ENCODE data around the gene HPS6.

Gene HPS6

DNA sequence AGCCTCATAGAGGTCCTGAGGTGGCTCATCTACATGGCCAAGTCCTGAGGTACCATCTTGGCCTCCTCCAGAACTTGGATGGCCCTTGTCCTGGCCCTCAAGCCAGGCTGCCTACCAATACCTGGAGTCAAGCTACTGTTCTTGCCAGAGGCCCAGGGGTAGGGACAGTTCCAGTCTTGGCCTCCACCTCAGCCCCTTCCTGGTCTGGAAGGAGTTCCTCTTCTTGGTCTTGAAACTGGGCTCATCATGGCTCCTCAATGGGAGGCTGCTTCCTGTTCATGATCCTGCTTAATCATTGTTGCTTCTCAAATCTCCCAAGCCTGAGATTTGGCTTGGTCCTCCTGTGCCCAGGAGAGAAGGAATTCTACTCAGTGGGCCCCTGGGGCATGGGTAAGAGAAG is 3.9 kb downstream of the HPS6 start:
- no peak for DNase-seq

DNA sequence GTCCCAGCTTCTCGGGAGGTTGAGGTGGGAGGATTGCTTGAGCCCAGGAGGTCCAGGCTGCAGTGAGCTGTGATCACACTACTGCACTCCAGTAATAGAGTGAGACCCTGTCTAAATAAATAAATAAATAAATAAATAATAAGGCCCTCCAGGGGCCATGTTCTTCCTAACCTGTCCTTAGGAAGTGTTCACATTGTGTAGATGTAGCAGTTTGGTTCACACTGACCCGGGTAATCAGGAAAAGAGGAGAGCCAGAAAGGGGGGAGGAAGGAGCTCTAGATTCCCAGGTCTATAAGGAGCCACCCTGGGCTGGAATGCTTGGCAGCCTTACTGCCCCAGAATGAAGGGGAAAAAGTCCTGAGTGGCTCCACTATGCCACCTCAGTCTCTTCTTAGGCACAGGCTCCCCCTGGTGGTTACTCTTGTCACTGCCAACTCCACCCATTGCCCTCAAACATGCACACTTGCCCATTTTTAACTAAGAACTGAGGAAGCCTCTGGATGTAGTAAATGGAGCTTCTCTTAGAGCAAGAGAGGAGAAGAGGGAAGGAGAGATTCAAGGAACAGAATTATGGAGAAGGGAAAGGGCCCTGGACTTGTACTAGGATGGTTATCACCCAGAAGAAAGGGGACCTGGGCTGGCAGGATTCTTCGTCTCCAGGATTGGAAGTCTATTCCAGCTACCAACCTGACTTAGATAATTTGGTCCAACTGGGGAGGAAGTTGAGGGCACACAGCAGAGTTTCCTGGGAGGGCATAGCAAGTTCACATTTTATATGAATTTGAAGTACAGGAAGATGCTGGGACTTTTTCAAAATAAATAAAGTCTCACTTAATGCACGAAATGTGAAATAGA is 7.8 kb downstream of the HPS6 start:
- DNase-seq = peak; percentile 38 to 72 (median 65)

- DNase-seq = no peak
Measured at GRCh38 chr10:102083541-102083940, 18.4 kb downstream of the HPS6 start.

GRCh38 chr10:102085336-102085735 is 20.2 kb downstream of the HPS6 start:
- DNase-seq = no peak

- DNase-seq = no peak
Measured at GRCh38 chr10:102086196-102086595, 21.0 kb downstream of the HPS6 start.

DNA sequence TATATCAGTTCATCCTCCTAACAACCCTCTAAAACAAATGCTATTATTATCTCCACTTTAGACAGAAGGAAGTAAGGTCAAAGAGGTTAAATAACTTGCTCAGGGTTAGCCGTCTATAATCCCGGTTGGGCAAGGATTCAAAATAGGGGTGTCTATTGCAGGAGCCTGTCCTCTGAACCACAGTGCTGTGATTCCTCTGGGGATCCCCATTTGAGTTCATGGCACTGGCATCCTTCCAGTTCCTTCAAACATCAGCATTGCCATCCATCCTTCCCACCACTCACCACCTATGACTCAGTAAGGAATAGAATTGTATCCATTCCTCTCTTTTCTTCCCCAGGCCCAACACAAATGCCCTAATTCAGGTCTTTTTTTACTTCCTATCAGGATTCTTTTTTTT is 25.6 kb downstream of the HPS6 start:
- DNase-seq = no peak

DNA sequence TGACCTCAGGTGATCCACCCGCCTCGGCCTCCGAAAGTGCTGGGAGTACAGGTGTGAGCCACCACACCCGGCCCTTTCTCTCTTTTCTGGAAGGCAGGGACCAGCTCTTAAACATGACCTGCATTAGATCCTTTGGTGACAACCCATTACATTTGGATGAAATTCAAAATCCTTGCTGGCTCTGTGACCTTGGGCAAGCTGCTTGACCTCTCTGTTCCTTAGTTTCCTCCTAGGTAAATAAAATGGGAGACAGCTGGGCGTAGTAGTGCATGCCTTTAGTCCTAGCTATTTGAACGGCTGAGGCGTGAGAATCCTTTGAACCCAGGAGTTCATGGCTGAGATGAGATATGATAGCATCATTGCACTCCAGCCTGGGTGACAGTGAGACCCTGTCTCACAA is 31.3 kb downstream of the HPS6 start:
- no peak for DNase-seq

DNA sequence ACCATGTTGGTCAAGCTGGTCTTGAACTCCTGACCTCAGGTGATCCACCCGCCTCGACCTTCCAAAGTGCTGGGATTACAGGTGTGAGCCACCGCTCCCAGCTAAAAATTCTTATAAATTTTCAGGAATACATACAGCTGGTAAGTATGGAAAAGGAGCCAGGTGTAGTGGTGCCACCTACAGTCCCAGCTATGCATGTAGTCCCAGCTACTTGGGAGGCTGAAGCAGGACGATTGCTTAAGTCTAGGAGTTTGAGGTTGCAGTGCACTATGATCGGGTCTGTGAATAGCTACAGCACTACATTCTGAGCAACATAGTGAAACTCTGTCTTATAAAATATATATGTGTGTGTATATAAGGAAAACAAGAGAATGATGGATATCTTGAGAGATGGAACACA is 36.0 kb downstream of the HPS6 start:
- DNase-seq = no peak

GRCh38 chr10:102102421-102102820 is 37.3 kb downstream of the HPS6 start:
- no peak for DNase-seq

- no peak for DNase-seq
Measured at GRCh38 chr10:102106998-102107397, 41.8 kb downstream of the HPS6 start.

- no peak for DNase-seq
Measured at GRCh38 chr10:102109166-102110116, 44.3 kb downstream of the HPS6 start.

DNA sequence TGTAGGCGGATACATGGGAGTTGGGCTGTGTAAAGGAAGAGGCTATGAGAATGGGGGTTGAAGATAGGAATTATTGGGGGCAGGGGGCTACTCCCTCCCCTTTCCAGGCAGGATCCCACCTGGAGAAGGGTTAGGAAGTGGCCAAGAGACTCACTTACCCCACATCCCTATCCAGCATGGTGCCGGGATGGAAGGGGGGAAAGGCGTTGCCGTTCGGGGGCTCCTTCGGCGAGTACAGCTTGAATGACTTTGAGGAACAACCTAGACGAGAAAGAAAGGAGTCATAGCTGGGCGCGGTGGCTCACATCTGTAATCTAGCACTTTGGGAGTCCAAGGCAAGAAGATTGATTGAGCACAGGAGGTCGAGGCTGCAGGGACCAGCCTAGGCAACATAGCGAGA is 46.1 kb downstream of the HPS6 start:
- DNase-seq = no peak

GRCh38 chr10:102112210-102112817 is 47.2 kb downstream of the HPS6 start:
- DNase-seq = no peak

DNA sequence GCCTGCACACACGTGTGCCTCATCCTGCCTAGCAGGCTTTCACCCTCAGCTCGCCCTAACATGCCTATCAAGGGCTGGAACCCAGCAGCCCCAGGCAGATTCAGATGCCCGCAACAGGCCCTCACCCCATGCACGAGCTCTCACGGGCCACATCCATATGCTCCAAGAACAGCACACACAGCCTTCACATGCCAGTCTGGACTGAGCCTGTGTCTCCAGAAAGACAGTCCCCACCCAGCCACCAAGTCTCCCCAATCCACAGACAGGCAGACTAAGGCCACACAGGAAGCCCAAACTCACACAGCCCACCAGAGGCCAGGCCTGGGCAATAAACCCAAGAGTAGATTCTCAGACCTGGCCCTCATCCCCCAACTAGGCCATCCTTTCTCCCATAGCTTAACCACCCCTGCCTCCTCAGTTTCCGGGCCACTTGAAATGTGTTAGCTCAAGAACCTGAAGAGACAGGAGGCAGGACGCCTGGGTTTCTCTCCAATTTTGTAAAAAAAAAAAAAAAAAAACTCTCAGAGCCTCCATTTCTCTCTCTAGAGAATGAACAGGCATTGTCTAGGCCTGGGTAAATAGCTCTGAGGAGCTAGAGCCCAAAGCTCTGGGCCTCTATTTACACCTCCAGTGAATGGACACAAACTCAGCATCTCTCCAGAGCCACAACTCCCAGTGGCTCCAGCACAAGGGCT is 48.3 kb downstream of the HPS6 start:
- peak in 1 of 5 experiments; percentile 37 for DNase-seq

- no peak for DNase-seq
Measured at GRCh38 chr10:102113956-102114857, 49.1 kb downstream of the HPS6 start.

DNA sequence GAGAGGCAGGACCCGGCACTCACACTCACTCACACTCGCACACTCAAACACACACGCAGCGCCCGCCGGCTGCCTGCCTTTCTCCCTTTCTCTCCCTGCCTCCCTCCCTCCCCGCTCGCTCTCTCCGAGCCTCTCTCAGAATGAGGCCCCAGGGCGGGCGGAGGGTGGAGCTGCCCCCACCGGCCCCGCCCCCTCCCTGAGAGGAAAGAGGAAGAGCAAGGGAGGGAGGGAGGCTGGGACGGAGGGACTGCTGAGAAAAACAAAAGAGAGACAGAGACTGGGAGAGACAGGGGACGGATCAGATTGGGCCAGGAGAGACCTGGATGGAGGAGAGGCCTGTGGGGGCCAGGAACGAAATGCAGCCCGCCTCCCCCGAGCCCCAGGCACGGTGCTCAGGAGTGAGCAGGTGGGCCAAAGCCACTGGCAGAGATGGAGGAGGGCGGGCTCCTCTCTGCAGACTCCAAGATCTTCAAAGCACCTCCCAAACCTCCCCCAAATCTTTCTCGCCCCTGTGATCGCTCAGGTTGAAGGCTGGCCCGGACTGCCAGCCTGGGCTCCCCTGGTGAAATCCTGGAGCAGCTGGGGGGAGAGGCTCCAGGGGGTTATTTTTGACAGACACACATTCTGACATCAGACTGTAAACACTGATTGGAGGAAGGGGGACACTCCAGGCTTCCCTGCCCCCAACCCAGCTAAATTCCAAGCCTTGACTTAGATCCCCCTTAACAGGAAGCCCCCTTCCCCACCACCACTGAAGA is 49.9 kb downstream of the HPS6 start:
- DNase-seq = peak; percentile 61 to 86 (median 80)

GRCh38 chr10:102115775-102116174 is 50.6 kb downstream of the HPS6 start:
- peak in 1 of 5 experiments; percentile 51 for DNase-seq

DNA sequence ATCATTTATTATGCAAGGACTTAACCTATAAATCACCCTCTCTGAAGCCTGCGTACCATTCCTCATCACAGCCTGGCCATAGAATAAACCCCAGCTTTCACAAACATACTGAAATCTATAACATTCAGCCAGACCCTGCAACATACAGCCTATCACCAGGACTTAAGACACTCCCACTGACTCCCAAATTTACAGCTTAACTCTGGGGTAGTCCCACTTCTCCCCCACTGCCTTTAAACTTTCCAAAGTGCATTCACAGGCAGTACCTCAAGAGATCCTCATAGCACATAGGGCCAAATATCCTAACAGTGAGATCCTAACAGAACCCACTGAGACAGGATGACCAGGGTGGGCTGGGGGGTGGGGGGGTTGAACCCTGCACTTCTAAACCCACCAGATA is 51.5 kb downstream of the HPS6 start:
- DNase-seq = no peak
